ENCODE results near the gene C1QTNF1. TPM values are rescaled to one million over a fixed set of nuclear protein-coding genes. Genes with fewer than 3 reads are reported as not detected.

Gene C1QTNF1
- total RNA-seq, 1 experiment from 2014 or later: 6.3 TPM

DNA sequence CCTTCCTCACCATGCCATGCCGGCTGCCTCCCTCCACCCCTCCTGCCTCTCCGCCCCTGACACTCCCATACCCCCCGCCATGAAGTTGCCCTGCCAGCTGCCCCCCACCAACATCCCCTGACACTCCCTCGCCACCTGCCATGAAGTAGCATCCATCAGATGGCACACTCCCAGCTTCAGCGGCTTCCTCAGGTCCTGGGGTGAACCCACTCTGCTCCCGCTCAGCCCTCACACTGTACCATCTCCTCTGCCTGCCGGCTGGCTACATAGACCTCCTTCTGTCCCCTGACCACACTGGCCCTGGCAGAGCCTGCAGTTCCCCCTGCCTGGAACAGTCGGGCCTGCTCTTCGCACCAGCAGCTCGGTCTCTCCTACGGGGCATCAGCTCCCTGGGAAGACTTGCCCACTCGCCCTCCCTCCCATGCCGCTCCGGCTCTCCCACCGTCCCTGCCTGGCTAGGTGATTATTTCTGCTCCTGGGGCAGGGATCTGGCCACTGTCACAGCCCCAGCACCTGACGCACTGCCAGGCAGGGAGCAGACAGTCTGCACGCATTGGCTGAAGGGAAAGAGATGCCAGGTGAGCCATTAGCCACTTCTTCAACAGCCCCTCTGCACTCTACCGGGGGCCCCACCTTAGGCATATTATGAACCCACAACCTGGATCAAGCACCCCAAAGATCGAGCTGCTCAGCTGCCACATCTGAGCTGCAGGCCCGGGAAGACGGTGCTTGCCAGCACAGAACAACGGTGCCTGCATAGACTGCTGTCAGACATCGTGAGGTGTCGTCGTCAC, 23.4 kb upstream of the C1QTNF1 start:
- TF ChIP-seq, protein P1, sequence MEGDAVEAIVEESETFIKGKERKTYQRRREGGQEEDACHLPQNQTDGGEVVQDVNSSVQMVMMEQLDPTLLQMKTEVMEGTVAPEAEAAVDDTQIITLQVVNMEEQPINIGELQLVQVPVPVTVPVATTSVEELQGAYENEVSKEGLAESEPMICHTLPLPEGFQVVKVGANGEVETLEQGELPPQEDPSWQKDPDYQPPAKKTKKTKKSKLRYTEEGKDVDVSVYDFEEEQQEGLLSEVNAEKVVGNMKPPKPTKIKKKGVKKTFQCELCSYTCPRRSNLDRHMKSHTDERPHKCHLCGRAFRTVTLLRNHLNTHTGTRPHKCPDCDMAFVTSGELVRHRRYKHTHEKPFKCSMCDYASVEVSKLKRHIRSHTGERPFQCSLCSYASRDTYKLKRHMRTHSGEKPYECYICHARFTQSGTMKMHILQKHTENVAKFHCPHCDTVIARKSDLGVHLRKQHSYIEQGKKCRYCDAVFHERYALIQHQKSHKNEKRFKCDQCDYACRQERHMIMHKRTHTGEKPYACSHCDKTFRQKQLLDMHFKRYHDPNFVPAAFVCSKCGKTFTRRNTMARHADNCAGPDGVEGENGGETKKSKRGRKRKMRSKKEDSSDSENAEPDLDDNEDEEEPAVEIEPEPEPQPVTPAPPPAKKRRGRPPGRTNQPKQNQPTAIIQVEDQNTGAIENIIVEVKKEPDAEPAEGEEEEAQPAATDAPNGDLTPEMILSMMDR (conservative IDR thresholded peaks at IDR 0.05; ENCODE audit: low read depth, low read length): no peak
- no peak for TF ChIP-seq EZH2 (IDR thresholded peaks at IDR 0.05; ENCODE audit: borderline replicate concordance, low read depth, low read length, poor library complexity, severe bottlenecking)
- ChIA-PET CTCF (no interaction called here), POLR2A (ENCODE audit: low non-redundant PET) (no interaction called here)
- Histone ChIP-seq H3K36me3 (ENCODE audit: insufficient read depth, low read length, poor library complexity, severe bottlenecking) (peaks cover 27% of the 10 kb centered on the region), H3K4me1 (ENCODE audit: insufficient read depth, low read length, poor library complexity, severe bottlenecking) (no peaks in the 10 kb centered on the region), H3K27me3 (replicated peaks; ENCODE audit: insufficient read depth, low read depth, low read length, poor library complexity) (no peaks in the 10 kb centered on the region), H3K27ac (ENCODE audit: low read depth, low read length, poor library complexity, severe bottlenecking) (no peak overlapping the region), H3K9me3 (ENCODE audit: low read depth, low read length, poor library complexity, severe bottlenecking) (no peaks in the 10 kb centered on the region), H3K4me3 (ENCODE audit: low read depth, low read length, poor library complexity, severe bottlenecking) (no peak overlapping the region)
- intact Hi-C loops (cut with micrococcal nuclease; ENCODE audit: unreplicated experiment): no loop called here
- no peak for DNase-seq (ENCODE audit: low spot score)
- no TSS peak for BruUV-seq (replicated peaks)

- Histone ChIP-seq H3K4me1 (ENCODE audit: insufficient read depth, low read length, poor library complexity, severe bottlenecking) (no peaks in the 10 kb centered on the region), H3K4me3 (ENCODE audit: low read depth, low read length, poor library complexity, severe bottlenecking) (no peak overlapping the region), H3K36me3 (ENCODE audit: insufficient read depth, low read length, poor library complexity, severe bottlenecking) (peaks cover 22% of the 10 kb centered on the region), H3K9me3 (ENCODE audit: low read depth, low read length, poor library complexity, severe bottlenecking) (no peaks in the 10 kb centered on the region), H3K27ac (ENCODE audit: low read depth, low read length, poor library complexity, severe bottlenecking) (no peak overlapping the region), H3K27me3 (replicated peaks; ENCODE audit: insufficient read depth, low read depth, low read length, poor library complexity) (no peaks in the 10 kb centered on the region)
- no peak for TF ChIP-seq EZH2 (IDR thresholded peaks at IDR 0.05; ENCODE audit: borderline replicate concordance, low read depth, low read length, poor library complexity, severe bottlenecking)
- TF ChIP-seq, protein P1 (conservative IDR thresholded peaks at IDR 0.05; ENCODE audit: low read depth, low read length): no peak
- no TSS peak for BruUV-seq (replicated peaks)
- CTCF ChIA-PET: no interaction called here
- intact Hi-C loops (cut with micrococcal nuclease; ENCODE audit: unreplicated experiment): no loop called here
- no peak for DNase-seq (ENCODE audit: low spot score)
- POLR2A ChIA-PET (ENCODE audit: low non-redundant PET): no interaction called here
Observed at GRCh38 chr17:79001190-79002020, 22.6 kb upstream of the C1QTNF1 start.

- ChIA-PET POLR2A (ENCODE audit: low non-redundant PET) (no interaction called here), CTCF (no interaction called here)
- H3K4me3 ChIP-seq (ENCODE audit: low read depth, low read length, poor library complexity, severe bottlenecking): no peak overlapping the region
- TF ChIP-seq, protein P1 (conservative IDR thresholded peaks at IDR 0.05; ENCODE audit: low read depth, low read length): no peak
- no peak for TF ChIP-seq EZH2 (IDR thresholded peaks at IDR 0.05; ENCODE audit: borderline replicate concordance, low read depth, low read length, poor library complexity, severe bottlenecking)
- intact Hi-C loops (cut with micrococcal nuclease; ENCODE audit: unreplicated experiment): no loop called here
- no peak overlapping the region for H3K27ac ChIP-seq (ENCODE audit: low read depth, low read length, poor library complexity, severe bottlenecking)
- no peaks in the 10 kb centered on the region for H3K4me1 ChIP-seq (ENCODE audit: insufficient read depth, low read length, poor library complexity, severe bottlenecking)
- H3K36me3 ChIP-seq (ENCODE audit: insufficient read depth, low read length, poor library complexity, severe bottlenecking): peaks cover 13% of the 10 kb centered on the region
- no peaks in the 10 kb centered on the region for H3K27me3 ChIP-seq (replicated peaks; ENCODE audit: insufficient read depth, low read depth, low read length, poor library complexity)
- no peak for DNase-seq (ENCODE audit: low spot score)
- no peaks in the 10 kb centered on the region for H3K9me3 ChIP-seq (ENCODE audit: low read depth, low read length, poor library complexity, severe bottlenecking)
- BruUV-seq (replicated peaks): no TSS peak
Observed at GRCh38 chr17:79002291-79002690, 21.7 kb upstream of the C1QTNF1 start.
